HG03439 (cell line): Measurements from ENCODE around the gene CDS1.
"Not testable (repeated sequence)": the region's sequence is repeated elsewhere in the genome, so short reads cannot be mapped to it uniquely, and the experiment has no call there.

ENCODE experiments used
- ATAC-seq: cut with Tn5 transposase; IDR thresholded peaks from one replicate; pipeline ENCODE4 v1.9.1; 2021; ENCODE audit warnings: mild to moderate bottlenecking, moderate library complexity; ENCODE audit not compliant: unreplicated experiment

Gene CDS1

DNA sequence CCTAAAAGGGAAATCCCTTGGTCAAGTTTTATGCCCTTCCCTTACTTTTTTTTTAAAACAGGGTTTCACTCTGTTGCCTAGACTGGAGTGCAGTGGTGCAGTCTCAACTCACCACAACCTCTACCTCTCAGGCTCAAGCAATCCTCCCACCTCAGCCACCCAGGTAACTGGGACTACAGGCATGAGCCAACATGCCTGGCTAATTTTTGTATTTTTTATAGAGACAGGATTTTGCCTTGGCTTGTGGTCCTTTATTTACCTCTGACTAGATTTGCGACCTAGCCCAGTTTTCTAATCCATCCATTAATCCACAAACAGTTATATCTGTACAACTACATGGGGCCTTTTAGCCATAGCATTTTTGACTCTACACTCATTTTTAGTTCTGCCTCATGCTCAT, 23.7 kb downstream of the CDS1 start:
- ATAC-seq, result no peak

DNA sequence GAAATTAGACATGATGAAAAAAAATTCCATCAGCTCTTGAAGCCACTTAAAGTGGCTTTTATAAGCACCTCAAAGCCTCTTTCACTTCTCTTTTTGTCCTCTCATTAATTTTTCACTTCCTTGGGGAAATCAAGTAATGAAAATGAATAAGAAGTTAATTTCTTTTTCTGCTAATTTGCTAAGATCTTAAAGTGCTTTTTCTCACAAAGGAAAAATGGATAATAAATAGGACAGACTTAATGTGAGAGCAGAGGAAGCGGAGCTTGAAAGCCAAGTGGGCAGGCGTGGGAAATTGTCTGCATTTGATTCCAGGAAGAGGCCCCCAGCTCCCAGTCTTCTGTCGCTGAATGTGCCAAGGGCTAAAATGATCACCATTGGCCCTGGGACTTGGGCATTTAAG, 28.6 kb downstream of the CDS1 start:
- ATAC-seq, result no peak

DNA sequence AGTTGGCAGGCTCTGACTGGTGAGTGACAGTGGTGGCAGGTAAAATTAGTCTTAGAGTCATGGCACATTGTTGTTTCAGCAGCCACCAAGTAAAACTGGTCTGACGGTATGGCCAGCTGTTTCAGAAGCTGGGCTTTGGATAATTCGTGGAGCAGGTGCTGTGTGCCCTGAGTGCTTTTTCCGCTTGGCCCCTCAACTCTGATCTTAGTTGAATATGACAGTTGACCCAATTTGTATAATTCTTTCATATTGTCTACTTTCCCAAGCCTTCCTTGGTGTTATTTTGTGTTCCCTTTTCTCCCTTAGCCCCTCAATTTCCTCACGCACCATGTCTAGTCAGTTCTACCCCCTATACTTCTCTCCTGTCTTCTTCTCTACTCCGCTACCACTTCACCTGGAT, 32.0 kb downstream of the CDS1 start:
- ATAC-seq, result no peak

DNA sequence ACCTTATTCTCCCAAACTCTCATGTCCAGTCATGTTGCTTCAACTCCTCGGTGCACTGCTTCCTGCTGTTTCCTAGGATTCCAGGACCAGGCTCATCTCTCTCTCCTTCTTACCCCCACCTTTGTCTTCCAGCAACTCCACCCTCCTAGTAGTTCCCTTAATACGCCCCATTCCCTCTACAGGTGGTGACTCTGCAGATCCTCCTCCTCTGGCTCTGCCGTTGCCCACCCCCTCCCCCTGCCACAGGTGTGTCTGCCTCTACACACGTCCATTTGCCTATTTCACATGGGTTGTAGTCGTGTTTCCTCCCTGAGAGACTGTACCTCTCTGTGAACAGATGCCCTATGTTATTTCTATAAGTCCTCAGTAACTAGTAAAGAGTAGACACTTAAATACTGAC, 32.4 kb downstream of the CDS1 start:
- no peak for ATAC-seq

DNA sequence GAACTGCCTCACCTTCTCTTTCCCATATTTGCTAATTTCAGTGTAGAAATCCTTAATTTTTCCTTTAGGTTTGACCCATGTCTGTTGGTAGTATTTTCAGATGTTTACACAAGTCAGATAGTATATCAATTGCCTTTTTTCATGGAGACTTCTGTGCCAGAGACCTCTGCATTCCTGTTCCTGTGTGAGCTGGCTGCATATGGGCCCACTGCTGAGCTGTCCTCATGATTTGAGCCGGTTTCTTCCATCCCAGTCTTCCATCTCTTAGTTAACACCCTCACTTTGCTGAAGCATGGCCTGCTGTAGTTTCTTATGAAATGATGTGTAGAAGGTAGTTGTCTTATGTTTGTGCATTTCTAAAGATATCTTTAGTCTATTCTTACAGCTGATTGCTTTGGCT, 40.0 kb downstream of the CDS1 start:
- ATAC-seq, result no peak

DNA sequence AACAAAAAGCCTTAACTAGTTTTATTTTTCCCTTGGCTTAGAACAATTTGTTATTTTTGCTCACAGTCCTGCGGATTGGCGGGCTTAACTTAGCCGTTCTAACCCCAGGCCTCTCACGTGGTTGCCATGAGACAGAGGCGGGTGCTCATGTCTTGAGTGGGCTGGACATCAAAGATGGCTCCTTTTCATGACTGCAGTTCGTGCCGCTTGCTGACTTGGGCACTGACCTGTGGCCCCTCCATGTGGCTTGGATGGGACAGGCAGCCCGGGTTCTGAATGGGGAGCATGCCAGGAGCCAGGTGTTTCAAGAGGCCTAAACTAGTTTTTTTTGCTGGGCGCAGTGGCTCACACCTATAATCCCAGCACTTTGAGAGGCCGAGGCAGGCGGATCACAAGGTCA, 40.7 kb downstream of the CDS1 start:
- no peak for ATAC-seq

DNA sequence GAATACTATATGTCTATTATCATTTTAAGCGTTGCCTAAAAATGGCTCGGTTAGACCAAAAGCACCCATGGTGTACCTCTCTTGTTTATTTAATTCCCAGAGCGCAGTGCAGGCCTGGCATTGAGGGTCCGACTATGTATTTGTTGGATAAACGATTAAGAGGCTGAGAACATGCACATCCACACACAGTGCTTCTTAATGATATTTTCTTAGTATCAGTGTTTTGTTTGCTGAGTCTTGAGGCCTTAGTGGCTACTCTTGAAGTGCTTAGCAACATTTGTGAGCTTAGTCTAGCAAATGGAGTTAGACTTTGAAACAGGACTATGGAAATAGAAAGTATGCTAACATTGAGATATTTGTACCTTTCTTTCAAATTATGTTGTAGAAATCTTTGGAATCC, 43.7 kb downstream of the CDS1 start:
- no peak for ATAC-seq

DNA sequence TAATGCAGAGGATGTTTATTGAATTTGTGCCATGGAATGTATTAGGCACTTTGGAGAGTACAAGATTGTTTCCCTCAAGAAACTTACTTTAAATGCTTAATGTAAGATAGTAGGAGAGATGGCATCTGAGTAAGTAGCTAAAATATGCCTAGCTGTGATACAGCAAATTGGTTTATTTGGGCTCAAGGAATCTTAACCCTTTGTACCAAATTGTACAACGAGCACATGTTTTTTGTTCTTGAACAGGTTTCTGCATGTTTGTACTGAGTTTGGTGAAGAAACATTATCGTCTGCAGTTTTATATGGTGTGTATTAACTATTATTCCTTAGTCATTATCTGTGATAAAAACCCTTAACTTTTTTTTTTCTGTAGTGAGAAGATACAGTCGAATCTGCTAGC, 48.6 kb downstream of the CDS1 start:
- ATAC-seq, result no peak

DNA sequence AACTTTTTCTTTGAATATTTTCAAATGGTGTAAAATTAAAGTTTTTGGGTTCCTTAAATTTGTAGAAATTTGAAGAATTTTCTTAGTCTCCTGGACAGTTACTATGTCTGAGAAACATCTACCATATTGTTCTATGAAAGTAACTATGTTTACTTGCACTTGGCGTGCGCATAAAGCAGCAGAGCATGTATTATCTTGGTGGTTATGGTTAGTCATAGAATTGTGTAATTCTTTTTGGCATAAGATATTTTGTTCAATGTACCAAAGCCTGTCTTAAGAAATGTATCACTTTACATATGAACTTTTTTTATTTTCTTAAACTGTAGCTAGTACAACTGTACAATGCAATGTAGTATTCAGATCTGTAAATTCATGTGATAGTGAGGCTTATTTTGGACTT, 49.2 kb downstream of the CDS1 start:
- ATAC-seq, result no peak

DNA sequence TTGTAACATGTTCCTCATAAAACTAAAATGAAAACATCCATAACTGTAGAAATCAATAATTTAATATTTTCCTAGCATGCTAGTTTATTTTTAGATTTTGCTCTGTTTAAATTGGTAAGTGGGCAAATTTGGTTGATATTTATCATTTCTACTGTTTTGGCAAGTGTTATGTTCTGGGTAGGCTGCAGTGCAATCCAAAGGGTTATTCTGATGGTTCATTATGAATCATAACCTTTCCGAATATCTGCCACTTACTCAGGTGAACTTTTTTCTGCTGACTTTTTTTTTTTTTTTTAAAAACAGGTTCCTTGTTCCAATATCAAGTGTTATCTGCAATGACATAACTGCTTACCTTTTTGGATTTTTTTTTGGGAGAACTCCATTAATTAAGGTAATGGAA, 52.0 kb downstream of the CDS1 start:
- no peak for ATAC-seq

DNA sequence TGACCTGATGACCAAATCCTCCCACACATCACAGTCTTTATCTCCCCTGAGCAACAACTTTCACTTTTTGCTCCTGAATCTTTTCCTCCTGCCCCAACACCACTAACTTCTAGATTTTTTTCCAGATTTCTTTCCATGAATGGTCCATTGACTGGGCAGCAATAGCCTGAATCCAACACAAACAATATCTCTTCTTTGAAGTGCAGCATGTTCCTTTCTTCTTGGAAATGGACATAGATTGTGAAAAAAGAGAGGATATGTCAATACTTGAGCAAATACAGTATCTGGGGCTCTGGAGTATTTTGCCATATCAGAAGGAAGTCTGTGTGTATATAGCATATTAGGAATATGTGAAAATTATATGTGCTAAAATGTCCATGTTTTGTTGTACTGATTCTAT, 55.2 kb downstream of the CDS1 start:
- ATAC-seq, result no peak

DNA sequence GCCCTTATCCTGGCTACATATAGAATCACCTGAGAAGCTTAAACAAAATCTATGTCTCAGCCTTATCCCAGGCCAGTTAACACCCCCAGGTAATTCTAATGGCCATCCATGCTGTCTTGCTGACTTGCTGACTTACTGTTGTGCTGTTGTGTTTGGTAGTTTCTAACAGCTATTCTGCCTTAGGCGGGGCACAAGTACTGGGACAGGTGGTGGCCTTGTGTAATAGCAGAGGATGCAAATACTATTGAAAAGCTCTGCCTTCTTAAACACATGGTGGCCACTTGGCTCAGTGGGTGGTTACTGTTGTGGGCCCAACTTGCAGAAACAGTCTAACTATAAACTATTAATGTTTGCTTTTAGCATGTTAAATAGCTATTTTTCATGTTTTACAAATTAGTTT, 56.2 kb downstream of the CDS1 start:
- no peak for ATAC-seq

DNA sequence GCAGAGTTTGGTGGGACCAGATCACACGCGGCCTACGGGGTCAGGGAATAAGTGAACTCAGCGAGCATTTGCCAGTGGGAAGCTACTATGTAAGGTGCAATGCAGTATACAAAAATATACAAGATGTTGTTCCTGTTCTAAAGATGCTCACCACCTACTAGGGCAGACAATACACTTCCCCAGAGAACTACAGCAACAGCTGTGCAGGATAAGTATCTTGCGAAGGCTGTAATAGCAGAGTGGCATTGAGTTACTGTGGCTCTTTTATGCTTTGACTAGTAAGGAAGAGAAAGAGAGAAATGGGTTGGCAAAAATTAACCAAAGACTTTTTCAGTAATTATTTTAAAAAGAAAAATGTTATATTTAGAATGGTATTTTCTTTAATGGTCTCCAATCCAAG, 61.2 kb downstream of the CDS1 start:
- no peak for ATAC-seq

DNA sequence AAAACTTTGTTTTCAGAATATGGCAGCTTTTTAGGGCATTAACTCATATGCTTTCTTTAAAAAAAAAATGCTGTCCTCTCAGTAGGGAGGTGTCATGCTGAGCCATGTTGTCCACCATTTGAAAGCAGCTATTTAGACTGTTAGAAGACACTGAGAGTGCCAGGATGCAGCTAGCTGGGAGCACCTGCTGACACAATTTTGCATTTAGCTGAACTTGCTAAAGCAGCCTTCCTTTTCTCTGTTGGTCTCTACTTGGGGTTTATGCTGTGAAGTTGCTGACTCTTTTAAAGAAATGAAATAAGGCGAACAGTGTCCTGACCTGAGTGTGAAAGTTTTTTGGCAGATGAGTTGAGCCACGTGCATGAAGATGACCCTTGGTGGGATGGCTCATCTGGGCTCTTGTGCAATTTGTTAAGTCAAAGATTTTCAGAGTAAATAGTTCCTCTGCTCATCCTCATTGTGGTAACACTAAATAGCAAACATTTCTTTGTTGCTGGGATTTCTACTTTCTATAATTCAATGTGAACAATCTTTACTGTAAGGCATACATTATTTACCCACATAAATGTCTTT, 64.5 kb downstream of the CDS1 start:
- no peak for ATAC-seq

DNA sequence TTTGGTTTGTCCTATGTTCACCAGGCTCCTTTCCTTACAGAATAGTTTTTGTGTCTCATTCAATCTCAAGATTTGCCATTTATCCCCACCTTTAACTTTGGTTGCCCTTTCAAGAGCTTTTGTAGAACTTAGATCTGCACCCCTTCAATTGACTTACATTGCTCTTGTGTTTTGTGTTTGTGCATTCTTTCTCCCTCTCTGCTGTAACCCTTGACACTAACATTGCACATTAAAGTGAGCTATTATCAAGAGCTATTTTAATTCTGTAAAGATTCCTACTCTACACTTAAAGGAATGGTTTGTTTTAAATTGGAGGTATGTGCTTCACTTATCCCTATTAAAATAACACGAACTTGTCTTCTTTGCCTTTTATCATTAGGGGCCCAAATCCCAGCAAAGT, 65.3 kb downstream of the CDS1 start:
- no peak for ATAC-seq

DNA sequence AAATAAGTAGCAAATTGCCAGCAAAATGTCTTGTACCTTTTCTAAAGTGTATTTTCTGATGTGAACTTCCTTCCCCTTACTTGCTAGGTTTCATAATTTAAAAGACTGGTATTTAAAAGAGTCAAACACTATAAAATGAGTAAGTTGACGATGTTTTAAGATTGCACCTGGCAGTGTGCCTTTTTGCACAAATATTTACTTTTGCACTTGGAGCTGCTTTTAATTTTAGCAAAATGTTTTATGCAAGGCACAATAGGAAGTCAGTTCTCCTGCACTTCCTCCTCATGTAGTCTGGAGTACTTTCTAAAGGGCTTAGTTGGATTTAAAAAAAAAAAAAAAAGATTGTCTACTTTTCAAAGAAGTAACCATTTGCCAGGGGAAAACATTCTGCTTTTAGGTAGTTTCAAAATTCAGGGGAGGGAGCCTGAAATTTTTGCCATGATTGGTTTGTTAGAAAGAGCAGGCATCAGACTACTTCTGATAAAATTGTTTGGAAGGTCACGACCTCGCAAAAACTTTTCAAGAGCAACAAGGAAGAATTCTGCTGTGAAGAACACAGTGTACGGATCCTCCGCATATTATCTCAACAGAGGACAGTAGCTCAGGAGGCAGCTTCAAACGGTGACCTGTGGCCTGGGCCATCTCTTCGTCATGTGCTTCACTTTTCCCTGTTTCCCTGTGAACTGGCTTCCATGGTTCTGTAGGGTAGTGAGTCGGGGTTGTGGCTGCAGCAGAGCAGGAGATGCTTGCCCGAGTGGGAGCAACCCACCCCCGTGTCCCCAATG, 66.1 kb downstream of the CDS1 start:
- ATAC-seq, result no peak

DNA sequence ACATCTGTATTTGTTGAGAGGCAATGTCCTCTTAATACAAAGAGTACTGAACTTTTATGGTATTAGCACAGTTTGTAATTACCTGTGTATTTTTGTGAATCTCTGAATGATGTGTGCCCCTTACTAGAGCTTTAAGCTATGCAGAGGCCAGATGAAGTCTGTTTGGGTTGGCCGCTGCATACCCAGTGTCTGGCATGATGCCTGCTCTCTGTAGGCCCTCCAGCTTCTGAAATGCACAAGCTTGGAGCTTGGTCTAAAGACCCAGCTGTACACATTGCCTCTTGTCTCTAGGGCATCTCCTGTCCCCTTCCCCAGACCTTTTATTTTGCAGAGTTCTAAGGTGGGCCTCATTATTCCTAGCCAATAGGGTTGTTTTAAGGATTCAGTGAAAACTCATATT, 68.6 kb downstream of the CDS1 start:
- no peak for ATAC-seq

DNA sequence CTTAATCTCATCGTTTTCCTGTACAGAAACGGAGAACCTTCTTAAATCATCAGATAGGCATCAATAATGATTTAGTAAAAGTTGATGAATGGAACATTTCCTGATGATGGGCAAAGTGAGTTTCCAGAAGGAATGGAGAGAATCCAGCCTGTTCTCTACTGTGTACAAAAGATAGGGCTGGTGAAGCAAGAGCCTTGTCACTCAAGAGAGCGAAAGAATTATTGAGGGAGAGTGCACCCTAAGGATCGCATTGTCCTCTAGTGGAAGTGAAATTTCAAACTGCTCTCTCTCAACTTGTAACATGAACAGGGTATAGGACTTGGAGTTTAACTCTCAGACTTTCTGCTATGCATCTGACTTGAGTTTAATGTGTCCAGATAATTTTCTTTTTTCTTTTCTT, 69.6 kb downstream of the CDS1 start:
- ATAC-seq, result no peak

DNA sequence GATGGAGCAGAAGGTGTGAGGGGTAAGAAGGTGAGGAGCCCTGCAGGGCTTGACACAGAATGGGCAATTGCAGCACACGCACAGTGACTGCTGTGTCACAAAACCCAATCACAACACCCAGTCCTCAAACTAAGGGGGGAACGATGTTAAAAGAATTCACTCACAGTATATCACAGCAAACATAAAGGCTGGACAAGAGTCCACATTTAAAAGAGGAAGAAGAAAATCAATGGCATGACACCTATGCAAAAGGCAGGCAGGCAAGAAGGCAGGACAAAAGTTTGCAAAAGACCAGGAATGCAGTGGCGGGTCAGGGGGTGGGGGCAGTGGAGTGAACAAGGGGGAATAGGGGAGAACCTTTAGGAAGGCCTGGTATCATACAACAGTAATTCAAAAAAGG, 77.7 kb downstream of the CDS1 start:
- no peak for ATAC-seq

DNA sequence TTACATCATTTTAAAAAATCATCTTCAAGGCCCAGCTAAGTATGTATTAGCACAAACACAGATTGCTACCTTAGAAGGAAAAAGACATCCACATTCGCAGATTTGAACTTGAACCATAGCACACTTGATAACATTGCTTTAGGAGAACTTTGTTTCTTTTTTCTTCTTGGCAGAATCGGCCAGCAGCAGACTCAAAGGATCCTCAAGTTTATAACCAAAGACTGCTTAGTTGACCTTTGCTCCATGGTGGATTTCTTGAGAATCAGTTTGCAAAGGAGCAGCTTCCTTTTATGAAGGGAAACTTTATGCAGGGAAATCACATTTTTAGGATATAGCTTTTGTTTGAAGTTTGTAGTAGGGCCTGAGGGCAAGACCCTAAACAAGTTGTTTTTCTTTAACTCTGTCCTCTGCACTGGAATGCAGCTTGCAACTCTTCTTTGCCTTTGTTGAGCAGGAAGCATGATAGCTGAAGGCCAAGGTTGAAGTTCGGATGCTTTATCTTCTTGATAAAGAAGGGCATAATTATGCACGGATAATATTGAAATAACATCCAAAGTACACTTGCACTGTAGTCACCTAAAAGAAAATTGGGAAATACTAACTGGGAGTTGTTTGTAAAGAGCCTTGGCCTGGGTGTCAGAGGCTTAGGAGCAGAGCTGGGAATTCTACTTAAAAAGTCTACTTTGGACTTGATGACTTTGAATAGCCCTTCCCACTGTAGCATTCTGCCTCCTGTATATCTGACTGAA, 78.4 kb downstream of the CDS1 start:
- ATAC-seq, result no peak

DNA sequence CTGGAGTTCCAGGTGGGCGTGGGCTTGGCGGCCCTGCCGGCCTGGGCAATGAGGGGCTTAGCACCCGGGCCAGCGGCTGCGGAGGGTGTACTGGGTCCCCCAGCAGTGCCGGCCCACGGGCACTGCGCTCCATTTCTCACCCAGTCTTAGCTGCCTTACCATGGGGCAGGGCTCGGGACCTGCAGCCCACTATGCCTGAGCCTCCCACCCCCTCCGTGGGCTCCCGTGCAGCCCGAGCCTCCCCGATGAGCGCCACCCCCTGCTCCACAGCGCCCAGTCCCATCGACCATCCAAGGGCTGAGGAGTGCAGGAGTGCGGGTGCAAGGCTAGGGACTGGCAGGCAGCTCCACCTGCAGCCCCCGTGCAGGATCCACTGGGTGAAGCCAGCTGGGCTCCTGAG, 81.8 kb downstream of the CDS1 start:
- ATAC-seq, result not testable (repeated sequence)

DNA sequence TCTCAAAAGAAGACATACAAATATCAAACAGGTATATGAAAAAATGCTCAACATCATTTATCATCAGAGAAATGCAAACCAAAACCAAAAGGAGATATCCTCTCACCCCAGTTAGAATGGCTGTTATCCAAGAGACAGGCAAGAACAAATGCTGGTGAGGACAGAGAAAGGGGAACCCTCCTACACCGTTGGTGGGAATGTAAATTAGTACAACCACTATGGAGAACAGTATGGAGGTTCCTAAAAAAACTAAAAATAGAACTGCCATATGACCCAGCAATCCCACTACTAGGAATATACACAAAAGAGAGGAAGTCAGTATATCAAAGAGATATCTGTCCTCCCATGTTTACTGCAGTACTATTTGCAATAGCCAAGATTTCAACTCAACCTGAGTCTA, 83.5 kb downstream of the CDS1 start:
- no peak for ATAC-seq
